HFFc6 (cell line): ENCODE measurements around the gene TLX3. TPM values are rescaled to one million over a fixed set of nuclear protein-coding genes. Genes with fewer than 3 reads are reported as not detected.
A peak's percentile ranks its signal among the peaks of the same experiment; 100 is the strongest.

Experiments used
- DNase-seq: peaks from one replicate; pipeline ENCODE4 v3.0.0-alpha.2; 2018
- H3K27ac Mint-ChIP-seq: 2 replicates; pipeline ENCODE4 v1.8.0; 2020; ENCODE audit warnings: mild to moderate bottlenecking, mixed read lengths
- H3K27me3 Mint-ChIP-seq: 2 replicates; pipeline ENCODE4 v1.8.0; 2021; ENCODE audit warnings: mild to moderate bottlenecking, moderate library complexity, mixed read lengths; ENCODE audit not compliant: insufficient read depth
- H3K36me3 Mint-ChIP-seq: 2 replicates; pipeline ENCODE4 v1.8.0; 2021; ENCODE audit warnings: low read depth, mixed read lengths
- H3K4me1 Mint-ChIP-seq: 2 replicates; pipeline ENCODE4 v1.8.0; 2020; ENCODE audit warnings: low read depth, mixed read lengths
- H3K4me3 Mint-ChIP-seq: 2 replicates; pipeline ENCODE4 v1.8.0; 2020; ENCODE audit warnings: mild to moderate bottlenecking, moderate library complexity, mixed read lengths
- H3K9me3 Mint-ChIP-seq: 2 replicates; pipeline ENCODE4 v1.8.0; 2020; ENCODE audit warnings: mild to moderate bottlenecking, mixed read lengths
- total RNA-seq, 6 experiments: library from RNA; stranded (reverse); fragmentation: NEBNext Ultra II Directional; extraction: Animal tissue kit (Norgen Biotek cat#: 25700); gene quantifications; 2 replicates in 1 of 6; 3 replicates in 5 of 6; pipeline ENCODE4 v1.2.3, GENCODE V29; 2021
- TF ChIP-seq, protein P1 (sequence below): fragments of 200-600 bp; sonication (generic); IDR thresholded peaks from 2 replicates; pipeline ENCODE4 v1.5.0; 2021; ENCODE audit warnings: antibody characterized with exemption, mild to moderate bottlenecking

Gene TLX3
- total RNA-seq, 6 experiments from 2014 or later, result not detected

DNA sequence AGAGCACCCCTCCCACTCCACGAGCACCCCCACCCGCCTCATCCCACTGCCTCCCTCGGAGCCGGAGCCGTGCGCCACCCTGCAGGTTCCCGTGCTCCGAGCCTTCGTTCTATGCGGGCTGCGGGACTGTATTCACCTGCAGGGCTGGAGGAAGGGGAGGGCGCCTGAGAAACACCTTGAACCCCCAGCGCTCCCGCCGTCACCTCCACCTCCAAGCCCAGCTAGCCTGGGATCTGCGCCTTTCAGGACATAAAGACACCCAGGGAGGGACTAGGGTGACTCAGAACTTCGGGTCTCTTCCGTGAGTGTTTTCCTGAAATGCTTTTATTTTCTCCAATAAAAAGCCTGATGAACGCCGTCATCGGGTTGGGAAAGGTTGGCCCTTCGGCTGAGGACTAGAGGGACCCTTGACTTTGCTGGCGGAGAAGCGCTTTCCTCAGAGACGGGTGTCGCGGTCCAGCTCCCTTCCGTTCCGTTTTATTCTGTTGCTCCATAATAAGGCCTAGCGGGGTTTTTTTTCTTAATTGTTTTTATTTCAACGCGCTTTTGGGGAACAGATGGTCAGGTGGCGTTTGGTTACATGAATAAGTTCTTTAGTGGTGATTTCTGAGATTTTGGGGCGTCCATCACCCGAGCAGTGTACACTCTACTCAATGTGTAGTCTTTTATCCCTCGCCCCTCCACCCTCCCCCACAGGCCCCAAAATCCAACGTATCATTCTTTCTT lies 4.6 kb downstream of the TLX3 start:
- DNase-seq, result no peak
- H3K27me3 Mint-ChIP-seq, result peaks cover 67% of the 10 kb centered on the region
- H3K9me3 Mint-ChIP-seq, result peaks cover 4% of the 10 kb centered on the region
- peaks cover 33% of the 10 kb centered on the region for H3K4me1 Mint-ChIP-seq
- peak overlapping the region; percentile 75 for H3K4me3 Mint-ChIP-seq
- TF ChIP-seq, protein P1, sequence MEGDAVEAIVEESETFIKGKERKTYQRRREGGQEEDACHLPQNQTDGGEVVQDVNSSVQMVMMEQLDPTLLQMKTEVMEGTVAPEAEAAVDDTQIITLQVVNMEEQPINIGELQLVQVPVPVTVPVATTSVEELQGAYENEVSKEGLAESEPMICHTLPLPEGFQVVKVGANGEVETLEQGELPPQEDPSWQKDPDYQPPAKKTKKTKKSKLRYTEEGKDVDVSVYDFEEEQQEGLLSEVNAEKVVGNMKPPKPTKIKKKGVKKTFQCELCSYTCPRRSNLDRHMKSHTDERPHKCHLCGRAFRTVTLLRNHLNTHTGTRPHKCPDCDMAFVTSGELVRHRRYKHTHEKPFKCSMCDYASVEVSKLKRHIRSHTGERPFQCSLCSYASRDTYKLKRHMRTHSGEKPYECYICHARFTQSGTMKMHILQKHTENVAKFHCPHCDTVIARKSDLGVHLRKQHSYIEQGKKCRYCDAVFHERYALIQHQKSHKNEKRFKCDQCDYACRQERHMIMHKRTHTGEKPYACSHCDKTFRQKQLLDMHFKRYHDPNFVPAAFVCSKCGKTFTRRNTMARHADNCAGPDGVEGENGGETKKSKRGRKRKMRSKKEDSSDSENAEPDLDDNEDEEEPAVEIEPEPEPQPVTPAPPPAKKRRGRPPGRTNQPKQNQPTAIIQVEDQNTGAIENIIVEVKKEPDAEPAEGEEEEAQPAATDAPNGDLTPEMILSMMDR, result no peak
- H3K36me3 Mint-ChIP-seq, result no peaks in the 10 kb centered on the region; the same call in 1 of the 2 replicates
- no peak overlapping the region for H3K27ac Mint-ChIP-seq

DNA sequence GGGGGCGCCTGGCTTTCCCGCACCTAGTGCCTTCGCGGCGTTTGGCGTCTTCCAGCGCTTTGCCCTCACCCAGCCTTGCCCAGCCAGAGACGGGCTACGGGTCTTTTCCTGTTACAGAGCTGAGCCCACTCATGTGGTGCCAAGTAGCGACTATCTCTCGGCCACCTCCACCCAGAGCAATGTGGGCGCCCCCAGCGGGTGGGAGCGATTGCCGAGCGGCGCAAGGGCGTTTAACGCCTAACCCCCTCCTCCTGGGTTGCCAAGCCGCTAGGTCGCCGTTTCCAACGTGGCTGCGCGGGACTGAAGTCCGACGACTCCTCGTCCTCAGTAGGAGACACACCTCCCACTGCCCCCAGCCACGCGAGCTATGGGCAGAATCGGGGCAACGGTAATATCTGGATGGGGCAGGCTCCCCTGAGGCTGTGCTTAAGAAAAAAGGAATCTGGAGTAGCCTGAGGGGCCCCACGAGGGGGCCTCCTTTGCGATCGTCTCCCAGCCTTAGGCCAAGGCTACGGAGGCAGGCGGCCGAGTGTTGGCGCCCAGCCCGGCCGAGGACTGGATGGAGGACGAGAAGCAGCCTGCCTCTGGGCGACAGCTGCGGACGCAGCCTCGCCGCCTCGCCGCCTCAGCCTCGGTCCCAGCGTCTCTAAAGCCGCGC lies 5.8 kb downstream of the TLX3 start:
- no peak for DNase-seq
- Mint-ChIP-seq H3K9me3 (no peaks in the 10 kb centered on the region; the same call in 1 of the 2 replicates), H3K36me3 (no peaks in the 10 kb centered on the region; the same call in 1 of the 2 replicates), H3K4me3 (peak overlapping the region; percentile 74; the same call in 1 of the 2 replicates), H3K27ac (no peak overlapping the region), H3K27me3 (peaks cover 73% of the 10 kb centered on the region), H3K4me1 (peaks cover 33% of the 10 kb centered on the region)
- TF ChIP-seq, protein P1, result peak; percentile 9; the same call in 1 of the 2 replicates

DNA sequence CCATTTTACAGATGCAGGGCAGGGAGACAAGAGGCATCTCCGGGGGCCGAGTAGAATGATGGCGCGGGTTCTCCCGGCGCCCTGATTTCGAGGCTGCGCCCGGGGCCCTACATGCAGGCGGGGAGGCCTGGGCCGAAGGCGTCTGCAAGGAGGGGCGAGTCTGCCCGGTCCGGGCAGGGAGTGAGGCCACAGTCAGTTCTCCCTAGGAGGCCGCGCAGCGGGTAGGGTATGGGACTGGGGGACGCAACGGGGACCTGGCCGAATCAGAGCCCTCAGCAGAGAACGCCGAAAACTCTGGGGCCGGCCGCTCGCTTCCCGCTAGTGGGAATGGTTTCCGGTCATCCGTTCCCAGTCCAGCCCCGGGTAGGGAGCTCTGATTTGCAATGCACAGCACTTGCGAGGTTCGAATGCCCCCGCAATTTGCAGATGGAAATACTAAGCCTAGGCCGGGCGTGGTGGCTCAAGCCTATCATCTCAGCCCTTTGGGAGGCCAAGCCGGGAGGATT lies 6.4 kb downstream of the TLX3 start:
- Mint-ChIP-seq H3K27me3 (peaks cover 73% of the 10 kb centered on the region), H3K4me1 (peaks cover 32% of the 10 kb centered on the region), H3K27ac (no peak overlapping the region), H3K36me3 (no peaks in the 10 kb centered on the region; the same call in 1 of the 2 replicates), H3K4me3 (peak overlapping the region; percentile 74; the same call in 1 of the 2 replicates), H3K9me3 (no peaks in the 10 kb centered on the region; the same call in 1 of the 2 replicates)
- TF ChIP-seq, protein P1, result no peak
- DNase-seq, result no peak

DNA sequence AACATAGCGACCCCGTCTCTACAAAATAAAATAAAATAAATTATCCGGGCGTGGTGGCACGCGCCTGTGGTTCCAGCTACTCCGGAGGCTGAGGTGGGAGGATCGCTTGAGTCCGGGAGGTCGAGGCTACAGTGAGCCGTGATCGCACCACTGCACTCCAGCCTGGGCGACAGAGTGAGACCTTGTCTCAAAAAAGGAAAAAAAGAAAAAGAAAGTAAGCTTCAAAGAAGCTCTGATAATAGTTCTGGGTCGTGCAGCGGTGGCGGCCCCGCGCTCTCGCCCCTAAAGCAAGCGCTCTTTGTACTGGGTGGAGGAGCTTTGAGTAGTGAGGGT lies 6.8 kb downstream of the TLX3 start:
- no peak for DNase-seq
- no peaks in the 10 kb centered on the region for H3K36me3 Mint-ChIP-seq
- peaks cover 27% of the 10 kb centered on the region for H3K4me1 Mint-ChIP-seq
- TF ChIP-seq, protein P1, result no peak
- peak overlapping the region; percentile 74 for H3K4me3 Mint-ChIP-seq
- H3K27ac Mint-ChIP-seq, result no peak overlapping the region
- H3K27me3 Mint-ChIP-seq, result peaks cover 73% of the 10 kb centered on the region
- no peaks in the 10 kb centered on the region; the same call in 1 of the 2 replicates for H3K9me3 Mint-ChIP-seq

DNA sequence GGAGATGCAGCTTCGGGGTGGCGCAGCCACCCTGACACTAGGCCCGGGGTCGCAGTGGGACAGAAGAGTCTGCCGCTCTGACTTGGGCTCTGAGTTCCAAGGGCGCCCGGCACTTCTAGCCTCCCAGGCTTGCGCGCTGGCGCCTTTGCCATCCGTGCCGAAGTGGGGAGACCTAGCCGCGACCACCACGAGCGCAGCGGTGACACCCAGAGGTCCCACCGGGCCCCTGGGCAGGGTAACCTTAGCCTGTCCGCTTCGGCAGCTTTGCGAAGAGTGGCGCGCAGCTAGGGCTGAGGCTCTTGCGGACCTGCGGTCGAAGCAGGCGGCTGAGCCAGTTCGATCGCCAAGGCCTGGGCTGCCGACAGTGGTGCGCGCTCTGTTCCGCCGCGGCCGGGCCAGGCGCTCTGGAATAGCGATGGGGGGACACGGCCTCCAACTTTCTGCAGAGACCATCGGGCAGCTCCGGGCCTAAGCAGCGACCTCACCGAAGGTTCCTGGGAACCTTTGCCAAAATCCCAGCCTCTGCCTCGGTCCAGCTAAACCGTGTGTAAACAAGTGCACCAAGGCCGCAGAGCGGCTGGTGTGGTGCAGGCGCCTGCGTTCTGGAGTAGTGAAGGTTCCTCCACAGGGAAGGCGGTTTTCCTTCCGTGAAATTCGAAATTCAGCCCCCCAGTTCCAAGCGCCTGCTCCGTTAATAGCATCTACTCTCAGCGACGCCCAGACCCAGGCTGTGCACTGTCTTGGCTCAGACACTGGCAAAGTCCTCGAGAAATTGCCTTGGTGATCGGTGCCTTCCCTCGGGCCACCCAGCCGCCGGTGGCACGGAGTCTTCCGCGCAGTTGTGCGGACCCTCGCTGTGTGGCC lies 7.4 kb downstream of the TLX3 start:
- Mint-ChIP-seq H3K27ac (no peak overlapping the region), H3K27me3 (peaks cover 75% of the 10 kb centered on the region), H3K9me3 (no peaks in the 10 kb centered on the region; the same call in 1 of the 2 replicates), H3K36me3 (no peaks in the 10 kb centered on the region), H3K4me3 (peak overlapping the region; percentile 74), H3K4me1 (peaks cover 27% of the 10 kb centered on the region)
- no peak for DNase-seq
- TF ChIP-seq, protein P1, result no peak
